Fibroblast of lung (primary cell): Measurements from ENCODE around the gene RAD52.

ENCODE experiments used
- EZH2 ChIP-seq: IDR thresholded peaks from 2 replicates; pipeline ENCODE4 v1.5.1; 2012; ENCODE audit warnings: low read length, control low read depth, mild to moderate bottlenecking; ENCODE audit errors: missing control alignments
- TF ChIP-seq, protein P1 (sequence below), 2 donors: IDR thresholded peaks in 1 of 2; conservative IDR thresholded peaks in 1 of 2; 1 replicate in 1 of 2; 2 replicates in 1 of 2; pipeline ENCODE4 v1.5.1; 2011 to 2012; ENCODE audit warnings: low read length in 2 of 2, control low read depth in 1 of 2, inconsistent platforms in 1 of 2, low read depth in 1 of 2, mild to moderate bottlenecking in 1 of 2

GRCh38 chr12:885701-886100 is 63.8 kb downstream of the RAD52 start:
- TF ChIP-seq, protein P1, sequence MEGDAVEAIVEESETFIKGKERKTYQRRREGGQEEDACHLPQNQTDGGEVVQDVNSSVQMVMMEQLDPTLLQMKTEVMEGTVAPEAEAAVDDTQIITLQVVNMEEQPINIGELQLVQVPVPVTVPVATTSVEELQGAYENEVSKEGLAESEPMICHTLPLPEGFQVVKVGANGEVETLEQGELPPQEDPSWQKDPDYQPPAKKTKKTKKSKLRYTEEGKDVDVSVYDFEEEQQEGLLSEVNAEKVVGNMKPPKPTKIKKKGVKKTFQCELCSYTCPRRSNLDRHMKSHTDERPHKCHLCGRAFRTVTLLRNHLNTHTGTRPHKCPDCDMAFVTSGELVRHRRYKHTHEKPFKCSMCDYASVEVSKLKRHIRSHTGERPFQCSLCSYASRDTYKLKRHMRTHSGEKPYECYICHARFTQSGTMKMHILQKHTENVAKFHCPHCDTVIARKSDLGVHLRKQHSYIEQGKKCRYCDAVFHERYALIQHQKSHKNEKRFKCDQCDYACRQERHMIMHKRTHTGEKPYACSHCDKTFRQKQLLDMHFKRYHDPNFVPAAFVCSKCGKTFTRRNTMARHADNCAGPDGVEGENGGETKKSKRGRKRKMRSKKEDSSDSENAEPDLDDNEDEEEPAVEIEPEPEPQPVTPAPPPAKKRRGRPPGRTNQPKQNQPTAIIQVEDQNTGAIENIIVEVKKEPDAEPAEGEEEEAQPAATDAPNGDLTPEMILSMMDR (conservative IDR thresholded peaks at IDR 0.05 in 1 of 2, IDR thresholded peaks at IDR 0.05 in 1 of 2; ENCODE audit: low read depth in 1 of 2, low read length in 2 of 2), result no peak
- TF ChIP-seq EZH2, result no peak
